NCI-H1417 treated with DMSO at 0.1 percent for 48 hours (cell line): ENCODE results near the gene BDH1.
"Not testable (repeated sequence)": the region's sequence is repeated elsewhere in the genome, so short reads cannot be mapped to it uniquely, and the experiment has no call there.

ENCODE experiments used
- DNase-seq: peaks from one replicate; lab custom pipeline; 2025; lab: John Stamatoyannopoulos, UW

Gene BDH1

GRCh38 chr3:197577366-197578074 lies 21.8 kb upstream of the BDH1 start:
- DNase-seq = no peak

GRCh38 chr3:197576838-197577237 lies 21.1 kb upstream of the BDH1 start:
- no peak for DNase-seq

GRCh38 chr3:197575362-197575761 lies 19.6 kb upstream of the BDH1 start:
- DNase-seq = no peak

GRCh38 chr3:197574396-197574991 lies 18.7 kb upstream of the BDH1 start:
- not testable (repeated sequence) for DNase-seq

GRCh38 chr3:197573048-197573767 lies 17.4 kb upstream of the BDH1 start:
- no peak for DNase-seq

- DNase-seq = not testable (repeated sequence)
These were observed 16.1 kb upstream of the BDH1 start for GRCh38 chr3:197571880-197572172.

- DNase-seq = not testable (repeated sequence)
These were observed 15.5 kb upstream of the BDH1 start for GRCh38 chr3:197571074-197571879.

- DNase-seq = not testable (repeated sequence)
These were observed 13.7 kb upstream of the BDH1 start for GRCh38 chr3:197569433-197569832.

GRCh38 chr3:197567904-197568681 lies 12.3 kb upstream of the BDH1 start:
- no peak for DNase-seq

GRCh38 chr3:197566155-197566554 lies 10.4 kb upstream of the BDH1 start:
- not testable (repeated sequence) for DNase-seq

GRCh38 chr3:197564097-197564843 lies 8.5 kb upstream of the BDH1 start:
- DNase-seq = no peak

GRCh38 chr3:197562398-197563251 lies 6.9 kb upstream of the BDH1 start:
- no peak for DNase-seq

GRCh38 chr3:197561926-197562325 lies 6.2 kb upstream of the BDH1 start:
- DNase-seq = no peak

GRCh38 chr3:197559651-197560050 lies 3.9 kb upstream of the BDH1 start:
- DNase-seq = no peak

- peak; percentile 92 for DNase-seq
These were observed 1.0 kb downstream of the BDH1 start for GRCh38 chr3:197554562-197555280.

- DNase-seq = no peak
These were observed 1.6 kb downstream of the BDH1 start for GRCh38 chr3:197554196-197554561.

- no peak for DNase-seq
These were observed 3.6 kb downstream of the BDH1 start for GRCh38 chr3:197552198-197552597.

GRCh38 chr3:197550489-197550888 lies 5.3 kb downstream of the BDH1 start:
- DNase-seq = no peak

- DNase-seq = no peak
These were observed 6.4 kb downstream of the BDH1 start for GRCh38 chr3:197549261-197549885.
